GM04504 (cell line): ENCODE results near the gene ATF5.
A peak's percentile ranks its signal among the peaks of the same experiment; 100 is the strongest.

Experiments used
- DNase-seq: peaks from one replicate; pipeline ENCODE4 v3.0.0-alpha.2; 2012; ENCODE audit warnings: low read depth

Gene ATF5

DNA sequence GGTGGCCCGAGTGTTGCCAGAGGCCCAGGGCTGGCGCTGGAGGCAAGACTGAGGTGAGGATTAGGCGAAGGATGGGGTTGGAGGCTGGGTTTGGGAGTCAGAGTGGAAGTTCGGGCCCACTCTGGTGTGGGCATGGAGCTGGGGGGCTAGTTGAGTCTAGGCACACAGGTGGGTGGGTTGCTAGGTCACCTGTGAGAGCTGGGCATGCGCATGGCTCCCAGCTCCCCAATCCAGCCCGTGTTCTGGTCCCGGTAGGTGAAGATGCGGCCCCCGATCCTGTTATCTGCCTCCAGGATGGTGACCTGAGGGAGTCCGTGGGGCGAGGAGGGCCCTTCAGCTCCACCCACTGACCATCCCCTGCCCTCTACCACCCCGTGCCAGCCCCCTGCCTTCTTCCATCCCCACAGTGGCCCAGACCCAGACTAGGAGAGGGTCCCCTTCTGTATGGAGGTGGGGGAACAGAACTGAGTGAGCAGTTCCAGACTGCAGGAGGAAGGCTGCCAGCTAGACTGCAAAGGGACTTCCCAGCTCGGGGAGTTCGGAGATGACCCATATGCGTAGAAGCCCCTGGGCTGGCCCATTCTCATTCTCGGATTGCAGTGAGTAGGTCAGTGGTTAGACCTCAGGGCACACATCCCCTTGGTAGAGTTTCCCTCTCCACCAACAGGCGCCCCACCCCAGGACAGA, 34.0 kb upstream of the ATF5 start:
- no peak for DNase-seq

DNA sequence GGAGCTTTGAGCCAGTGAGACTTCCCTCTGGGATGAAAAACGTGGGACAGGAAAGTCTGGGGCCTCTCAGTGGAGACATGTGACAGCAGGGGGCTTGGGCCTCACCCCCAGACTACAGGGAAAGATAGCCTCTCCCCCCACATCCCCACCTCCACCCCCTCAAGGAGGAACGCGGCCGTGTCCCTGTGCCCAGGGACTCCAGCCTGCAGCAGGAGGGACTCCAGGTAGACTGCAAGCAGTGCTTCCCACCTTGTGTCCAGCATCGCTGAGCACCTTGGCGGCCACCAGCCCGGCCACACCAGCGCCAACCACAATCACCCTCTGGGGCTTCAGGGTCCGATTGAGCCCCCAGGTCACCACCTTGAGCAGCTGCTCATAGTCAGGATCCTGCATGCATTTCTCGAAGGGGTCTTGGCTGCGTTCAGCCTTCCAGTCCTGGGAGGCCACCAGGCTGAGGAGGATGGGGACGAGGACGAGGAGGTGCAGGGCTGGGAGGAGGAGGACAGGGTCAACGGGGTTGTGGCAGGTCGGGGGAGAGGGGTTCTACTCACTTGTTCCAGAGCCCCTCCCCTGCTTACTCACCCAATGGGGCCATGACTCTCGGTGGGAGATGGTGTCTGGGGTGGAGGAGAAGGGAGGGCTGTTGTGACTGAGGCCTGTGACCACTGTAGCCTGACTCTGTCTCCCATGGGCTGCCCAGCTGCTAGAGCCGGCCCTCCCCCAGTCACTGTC, 33.3 kb upstream of the ATF5 start:
- DNase-seq: no peak

DNA sequence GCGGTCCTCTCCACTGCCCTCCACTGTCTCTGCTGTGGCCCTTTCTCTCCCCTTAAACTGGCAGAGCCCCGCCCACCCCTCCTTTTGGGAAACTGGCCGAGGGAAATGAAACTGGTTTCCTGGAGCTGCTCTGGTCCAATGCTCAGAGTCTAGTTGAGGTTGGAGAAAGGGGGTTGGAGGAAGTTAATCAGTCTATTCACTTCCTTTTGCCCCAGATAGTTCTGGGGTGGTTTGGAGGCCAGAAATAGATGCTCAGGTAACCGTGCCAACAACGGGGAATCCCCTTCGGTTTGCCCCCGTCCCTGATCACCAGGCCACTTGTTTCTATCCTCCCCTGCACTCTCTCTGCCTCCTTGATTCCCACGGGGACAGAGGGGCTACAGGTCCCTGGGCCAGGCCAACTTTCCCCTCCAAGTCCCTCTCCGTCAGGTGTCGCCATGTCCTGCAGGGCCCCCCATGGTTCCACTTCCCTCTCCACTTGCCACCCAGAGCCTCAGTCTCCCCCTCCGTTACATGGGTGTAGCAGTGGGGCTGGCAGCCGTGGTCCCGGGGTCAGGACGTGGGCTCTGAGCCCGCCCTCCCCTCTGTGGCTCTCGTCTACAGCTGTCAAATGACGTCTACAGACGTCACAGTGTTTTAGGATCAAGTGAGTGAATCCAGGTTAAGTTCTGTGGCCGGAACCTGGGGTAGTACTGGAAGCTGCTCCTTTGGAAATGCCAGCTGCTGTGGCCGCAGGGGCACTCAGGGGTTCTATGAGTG, 32.0 kb upstream of the ATF5 start, which contains the start of gene IL4I1:
TSS of gene IL4I1 (minus strand) at position 25 of the 759 bp plus-strand sequence. CDS start 727 bp downstream, outside the sequence.
- no peak for DNase-seq

- no peak for DNase-seq
Measured at GRCh38 chr19:49904136-49904535, 24.9 kb upstream of the ATF5 start.

DNA sequence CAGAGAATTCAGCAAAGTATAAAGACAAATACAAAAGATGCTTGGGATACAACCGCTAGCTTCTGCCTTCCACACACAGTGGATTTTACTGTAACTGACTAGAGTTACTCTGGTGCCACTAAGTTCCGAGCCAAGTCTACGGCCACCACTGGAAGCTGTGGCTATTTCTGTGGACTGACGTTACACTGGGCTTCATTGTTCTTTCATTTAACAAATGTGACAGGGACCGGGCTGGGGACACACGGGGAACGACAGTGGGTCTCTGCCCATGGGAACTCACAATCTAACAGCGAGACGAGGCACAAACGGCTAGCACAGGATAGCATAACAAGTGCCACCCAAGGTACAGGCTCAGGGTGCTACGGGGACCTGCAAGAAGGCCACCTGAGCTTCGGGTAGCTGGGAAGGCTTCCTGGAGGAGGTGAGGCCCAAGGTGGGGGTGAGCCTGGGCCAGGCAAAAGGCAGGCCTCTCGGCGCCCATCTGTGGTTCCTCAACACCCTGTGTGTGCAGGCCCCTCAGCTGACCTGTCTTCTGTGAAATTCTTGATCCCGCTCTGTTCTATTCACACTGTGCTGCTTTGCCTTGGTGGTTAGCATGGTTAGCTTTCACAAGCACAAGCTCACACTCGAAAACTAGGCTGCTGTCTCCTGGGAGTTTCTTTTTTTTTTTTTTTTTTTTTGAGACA, 22.0 kb upstream of the ATF5 start:
- DNase-seq: no peak

- DNase-seq: no peak
Measured at GRCh38 chr19:49907745-49908446, 21.1 kb upstream of the ATF5 start.

GRCh38 chr19:49908480-49909420, 20.3 kb upstream of the ATF5 start:
- DNase-seq: no peak

GRCh38 chr19:49910179-49910578, 18.8 kb upstream of the ATF5 start:
- DNase-seq: no peak

DNA sequence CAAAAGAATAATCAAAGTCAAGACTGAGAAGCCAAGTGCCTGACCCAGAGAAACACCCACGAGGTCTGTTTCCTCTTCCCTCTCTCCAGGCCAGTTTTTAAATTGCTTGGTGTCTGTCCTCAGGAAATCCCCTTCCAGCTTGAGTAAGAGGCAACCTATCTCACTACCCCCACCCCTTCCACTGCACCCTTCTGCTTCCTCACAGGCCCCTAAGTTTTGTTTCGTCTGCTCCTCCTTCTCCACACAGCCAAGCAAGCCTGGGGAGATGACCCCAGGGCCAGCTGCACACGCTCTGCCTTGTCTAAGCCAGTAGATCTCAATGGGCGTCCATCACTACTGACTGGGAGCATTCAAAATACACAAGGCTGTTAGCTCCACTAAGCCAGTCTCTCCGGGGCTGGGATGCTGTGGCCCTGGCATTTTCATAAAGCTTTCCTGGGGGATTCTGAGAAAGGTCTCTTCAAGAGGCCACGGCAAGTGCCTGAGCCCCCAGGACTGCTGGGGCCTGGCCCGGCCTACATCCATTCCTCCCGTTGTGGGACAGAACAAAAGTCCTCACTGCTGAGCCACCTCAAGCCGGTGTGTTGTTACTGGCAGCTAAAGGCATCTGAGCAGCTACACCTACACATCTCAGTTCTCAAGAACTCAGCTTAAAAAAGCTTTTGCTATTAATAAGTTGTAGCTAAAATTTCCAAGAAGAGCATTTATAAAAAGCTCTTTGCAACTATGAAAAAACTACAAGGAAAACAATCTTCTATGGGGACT, 17.4 kb upstream of the ATF5 start:
- DNase-seq: no peak

GRCh38 chr19:49912965-49913685, 15.9 kb upstream of the ATF5 start:
- DNase-seq: no peak

DNA sequence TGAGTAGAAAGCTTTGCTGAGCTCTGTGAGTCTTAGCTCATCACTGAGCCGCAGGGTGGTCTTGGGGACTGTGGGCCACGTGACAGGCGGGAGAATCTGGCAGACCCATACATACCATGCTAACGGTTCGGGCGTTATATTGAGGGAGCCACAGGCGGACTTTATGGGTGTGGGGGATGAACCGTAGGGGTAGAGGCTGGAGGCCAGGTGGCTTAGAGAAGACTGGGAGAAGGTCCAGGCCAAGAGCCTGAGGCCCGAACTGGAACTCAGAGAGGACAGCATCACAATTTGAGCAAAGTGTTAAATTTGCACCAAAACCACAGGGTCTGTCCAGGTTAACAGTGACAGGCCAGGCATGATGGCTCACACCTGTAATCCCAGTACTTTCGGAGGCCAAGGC, 15.3 kb upstream of the ATF5 start:
- DNase-seq: no peak

DNA sequence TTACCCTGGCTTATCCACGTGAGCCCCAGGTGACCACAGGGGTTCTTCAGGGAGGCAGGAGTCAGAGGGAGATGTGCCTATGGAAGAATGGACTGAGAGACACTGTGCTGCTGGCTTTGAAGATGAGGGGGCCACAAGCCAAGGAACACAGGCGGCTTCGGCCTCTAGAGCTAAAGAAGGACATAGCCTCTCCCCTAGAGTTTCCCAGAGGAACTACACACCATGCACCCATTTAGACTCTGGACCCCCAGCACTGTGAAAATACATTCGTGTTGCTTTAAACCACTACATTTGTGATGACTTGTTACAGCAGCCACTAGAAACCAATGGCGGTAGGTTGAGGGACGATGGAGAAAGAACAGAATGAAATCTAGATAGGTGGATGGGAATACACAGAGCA, 13.7 kb upstream of the ATF5 start:
- no peak for DNase-seq

DNA sequence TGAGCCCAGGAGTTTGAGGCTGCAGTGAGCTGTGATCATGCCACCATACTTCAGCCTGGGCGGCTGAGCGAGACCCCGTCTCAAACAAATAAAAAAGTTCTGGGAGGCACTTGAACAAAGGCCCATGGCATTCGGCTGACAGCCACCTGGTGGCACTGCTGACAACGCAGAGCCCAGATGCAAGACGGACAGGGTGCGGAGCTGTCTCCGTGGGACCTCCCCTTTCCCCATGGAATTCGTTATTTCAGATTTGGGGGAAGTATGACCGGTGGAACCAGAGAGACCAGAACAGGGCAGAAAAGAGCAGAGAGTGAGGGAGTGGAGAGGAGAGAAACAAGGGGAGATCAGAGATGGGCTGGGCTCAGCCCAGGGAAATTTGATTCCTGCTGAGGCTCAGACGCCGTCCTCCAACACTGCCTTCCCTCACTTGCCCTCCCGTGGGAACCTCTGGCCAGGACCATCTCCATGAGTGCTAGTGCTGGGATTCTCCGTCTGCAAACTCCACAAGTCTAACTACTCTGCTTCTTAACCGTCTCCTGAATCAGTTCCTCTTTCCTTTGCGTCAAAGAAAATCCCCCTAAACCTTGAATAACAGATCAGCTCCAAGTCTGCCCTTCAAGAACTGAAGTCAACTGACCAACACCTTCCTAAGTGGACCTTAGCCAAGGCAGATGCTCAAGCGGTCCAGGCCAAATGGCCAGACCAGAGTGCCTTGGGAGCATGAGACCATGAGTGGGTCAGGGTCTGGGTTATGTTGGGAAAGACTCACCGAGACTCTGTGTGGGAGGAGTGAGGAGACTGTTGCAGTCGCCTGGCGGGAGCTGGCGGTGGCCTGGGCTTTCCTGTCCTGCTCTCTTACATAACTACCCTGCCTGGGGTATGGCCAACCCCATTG, 11.9 kb upstream of the ATF5 start:
- DNase-seq: no peak

GRCh38 chr19:49918089-49918488, 10.9 kb upstream of the ATF5 start:
- DNase-seq: no peak

DNA sequence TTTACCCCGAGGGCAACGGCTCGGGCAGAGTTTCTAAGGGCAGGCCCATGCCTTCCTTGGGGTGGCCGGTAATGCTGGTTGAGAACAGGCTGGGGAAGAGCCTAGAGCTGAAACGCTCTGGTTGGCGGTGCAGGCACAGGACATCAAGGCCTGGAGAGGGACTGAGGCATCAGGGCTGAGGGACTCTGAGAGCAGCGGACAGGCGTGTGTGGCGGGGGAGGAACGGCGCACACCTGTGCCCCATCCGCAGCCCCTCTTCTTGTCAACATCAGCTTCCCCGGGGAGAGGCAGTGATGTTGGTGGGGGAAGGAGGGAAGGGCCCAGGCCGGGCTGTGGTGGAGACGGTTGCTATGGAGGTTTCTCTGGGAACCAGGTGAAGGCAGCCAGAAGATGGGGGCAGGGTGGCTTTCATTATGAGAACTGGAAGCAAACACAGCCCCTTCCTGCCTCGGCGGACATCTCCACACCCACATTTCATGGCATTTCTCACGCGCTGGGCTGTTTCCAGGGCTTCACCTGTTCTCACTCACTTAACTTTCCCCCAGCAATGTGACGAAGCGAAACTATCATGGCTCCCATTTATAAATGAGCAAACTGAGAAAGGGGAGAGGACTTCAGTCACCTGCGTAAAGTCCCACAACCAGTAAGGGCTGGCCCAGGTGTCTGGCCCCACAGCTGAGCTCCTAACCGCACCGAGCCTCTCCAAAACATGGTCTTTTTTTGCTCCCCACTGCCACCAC, 8.2 kb upstream of the ATF5 start:
- DNase-seq: no peak

- peak; percentile 57 for DNase-seq
Measured at GRCh38 chr19:49921871-49922795, 6.9 kb upstream of the ATF5 start.
